SW 1271 (cell line): ENCODE results near the gene PDIA6.

Source experiments
- DNase-seq, 2 experiments: peaks; one replicate each; lab custom pipeline; 2025; lab: John Stamatoyannopoulos, UW

The PDIA6 gene

GRCh38 chr2:10812362-10813162, at the start of gene PDIA6:
PDIA6 (minus strand) TSS chr2:10812785; CDS start chr2:10812696, 89 bp downstream.
- DNase-seq: peak; percentile 88 to 92

DNA sequence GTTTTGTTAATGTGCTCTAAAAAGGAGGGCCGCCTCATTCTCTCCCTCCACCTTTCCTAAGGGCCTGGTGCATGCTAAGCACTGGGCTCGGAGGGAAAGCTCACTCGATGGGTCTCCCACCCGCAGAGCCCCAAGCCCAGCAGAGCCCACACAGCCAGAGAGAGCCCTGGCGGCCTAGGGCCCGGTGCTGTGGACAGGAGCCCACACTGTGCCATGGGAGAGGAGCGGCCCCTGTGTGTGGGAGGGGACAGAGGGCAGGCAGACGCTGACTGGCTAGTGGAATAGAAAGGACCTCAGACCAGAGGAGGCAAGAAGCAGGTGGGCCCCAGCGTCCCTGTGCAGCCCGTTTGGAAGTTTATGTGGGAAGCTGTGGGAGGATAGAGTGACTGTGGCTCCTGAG, 49.7 kb upstream of the PDIA6 start:
- DNase-seq: no peak

DNA sequence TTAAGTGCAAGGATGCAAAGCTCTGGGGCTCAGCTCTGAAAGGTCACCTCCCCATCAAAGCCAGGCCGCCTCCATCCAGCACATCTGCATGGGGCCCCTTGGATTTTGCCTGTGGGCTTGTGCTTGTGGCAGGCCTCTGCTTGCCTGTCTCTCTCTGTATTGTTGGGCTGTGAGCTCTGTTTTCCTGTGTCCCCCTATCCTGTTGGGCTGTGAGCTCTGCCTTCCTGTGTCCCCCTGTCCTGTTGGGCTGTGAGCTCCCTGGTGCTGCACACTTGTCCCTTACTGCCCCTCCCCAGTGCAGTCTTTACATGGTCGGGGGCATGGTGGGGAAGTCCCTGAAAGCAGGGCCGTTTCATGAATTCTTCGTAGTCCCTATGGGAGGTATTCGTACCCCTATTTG, 49.2 kb upstream of the PDIA6 start:
- no peak for DNase-seq

DNA sequence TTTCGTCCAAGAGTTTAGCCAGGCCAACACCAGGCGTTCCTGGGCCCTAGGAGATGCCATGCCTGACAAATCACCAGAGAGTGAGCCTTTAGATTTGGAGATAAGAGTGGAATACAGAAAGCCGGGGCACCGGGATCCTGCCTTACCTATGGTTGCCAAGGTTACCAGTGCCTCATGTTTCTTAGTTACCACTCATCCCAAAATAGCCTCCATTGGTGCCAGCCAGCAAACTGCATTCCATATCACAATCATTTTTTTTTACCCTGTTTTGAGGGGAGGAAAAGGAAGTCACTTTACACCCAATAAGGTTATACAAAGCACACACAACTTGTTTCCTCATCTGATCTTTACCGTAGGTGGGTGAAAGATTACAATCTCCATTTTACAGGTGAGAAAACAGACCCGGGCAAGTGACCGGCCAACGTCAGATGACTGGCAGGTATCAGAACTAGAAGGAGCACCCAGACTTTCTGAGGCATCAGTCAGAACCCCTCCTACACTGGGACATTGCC, 48.3 kb upstream of the PDIA6 start:
- no peak for DNase-seq

- no peak for DNase-seq
These were observed 47.7 kb upstream of the PDIA6 start for GRCh38 chr2:10860081-10860813.

GRCh38 chr2:10859278-10859677, 46.7 kb upstream of the PDIA6 start:
- DNase-seq: no peak

- DNase-seq: no peak
These were observed 36.0 kb upstream of the PDIA6 start for GRCh38 chr2:10848541-10848940.

- no peak for DNase-seq
These were observed 34.4 kb upstream of the PDIA6 start for GRCh38 chr2:10847008-10847407.

DNA sequence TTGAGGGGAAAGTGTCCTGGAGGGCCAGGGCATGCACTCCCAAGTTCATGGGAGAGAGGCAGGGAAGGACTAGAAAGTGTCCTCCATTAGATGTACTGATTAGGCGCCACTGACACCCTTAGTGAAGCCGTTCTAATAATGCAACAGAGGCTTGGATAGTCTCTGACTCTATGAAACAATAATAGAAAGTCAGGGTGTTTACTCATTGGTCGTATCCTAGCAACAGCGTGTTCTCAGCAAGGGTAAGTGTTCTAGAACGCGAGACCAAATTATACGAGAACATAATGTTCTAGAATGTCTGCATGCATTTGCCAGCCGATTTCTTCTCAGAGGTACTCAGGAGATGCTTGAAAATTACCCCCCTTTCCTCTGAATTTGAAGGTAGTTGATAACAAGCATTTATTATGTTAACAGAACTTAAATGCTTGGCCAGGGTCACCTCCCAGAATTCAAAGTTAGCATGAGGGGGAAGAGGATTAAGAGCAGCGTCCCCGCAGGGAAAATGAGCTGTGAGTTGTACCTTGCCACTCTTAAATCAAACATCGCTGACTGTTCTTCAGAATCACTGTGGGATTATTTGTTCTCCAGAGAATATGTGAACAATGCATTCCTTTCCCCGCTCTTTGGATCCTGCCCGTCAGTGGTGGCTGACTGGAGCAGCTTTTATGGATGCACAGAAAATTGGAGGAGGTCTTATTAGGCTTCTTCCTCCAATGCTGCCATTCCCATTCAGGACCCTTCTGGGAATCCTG, 33.7 kb upstream of the PDIA6 start:
- no peak for DNase-seq

- DNase-seq: no peak
These were observed 33.1 kb upstream of the PDIA6 start for GRCh38 chr2:10845640-10846039.

GRCh38 chr2:10844097-10844496, 31.5 kb upstream of the PDIA6 start:
- no peak for DNase-seq

- DNase-seq: no peak
These were observed 29.9 kb upstream of the PDIA6 start for GRCh38 chr2:10842506-10842905.

DNA sequence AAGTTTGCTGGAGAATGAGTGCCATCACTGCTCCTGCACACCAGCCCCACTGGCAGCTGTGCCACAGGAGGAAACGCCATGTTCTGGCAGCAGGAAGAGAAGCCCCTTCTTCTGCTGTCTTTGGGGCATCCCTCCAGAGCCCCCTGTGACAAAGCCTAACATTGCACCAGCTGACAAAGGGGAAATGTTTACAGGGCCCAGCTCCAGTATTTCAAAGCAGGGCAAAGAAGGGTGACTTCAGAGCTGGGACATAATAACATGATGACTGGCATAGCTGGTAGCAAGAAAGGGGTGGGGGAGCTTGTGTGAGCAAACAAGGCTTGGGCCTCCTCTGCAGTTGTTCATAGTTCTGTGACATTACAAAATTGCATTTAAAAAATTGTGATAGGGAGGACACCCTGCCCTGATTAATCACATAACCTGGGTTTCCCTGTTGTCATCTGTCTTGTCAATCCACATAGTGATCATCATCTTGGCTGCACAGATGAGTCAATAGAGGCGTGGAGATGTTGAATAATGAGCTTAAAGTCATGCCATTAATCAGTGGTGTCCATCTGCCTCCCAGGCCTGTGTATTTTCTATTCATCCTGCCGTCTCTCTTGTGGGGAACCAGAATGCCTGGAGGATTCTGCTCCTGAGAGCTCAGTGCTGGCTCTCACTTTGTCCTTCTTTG, 29.1 kb upstream of the PDIA6 start:
- no peak for DNase-seq

DNA sequence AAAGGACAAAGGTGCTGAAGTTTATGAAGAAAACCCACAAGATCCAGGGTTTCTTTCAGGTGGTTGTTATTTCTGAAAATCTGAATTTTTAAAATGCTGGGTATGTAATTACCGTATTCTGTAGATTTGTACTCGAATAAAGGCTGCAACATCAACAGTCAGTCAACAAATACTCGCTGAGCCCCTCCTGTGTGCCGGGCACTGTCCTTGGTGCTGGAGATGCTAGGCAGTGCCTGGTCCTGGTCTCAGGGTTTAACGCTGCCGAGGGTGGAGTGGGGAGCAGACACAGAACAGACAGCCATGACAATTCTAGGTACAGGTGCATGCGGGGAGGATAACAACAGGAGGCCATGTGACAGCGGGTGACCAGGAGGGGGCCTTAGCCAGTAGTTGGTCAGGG, 27.2 kb upstream of the PDIA6 start:
- DNase-seq: no peak

DNA sequence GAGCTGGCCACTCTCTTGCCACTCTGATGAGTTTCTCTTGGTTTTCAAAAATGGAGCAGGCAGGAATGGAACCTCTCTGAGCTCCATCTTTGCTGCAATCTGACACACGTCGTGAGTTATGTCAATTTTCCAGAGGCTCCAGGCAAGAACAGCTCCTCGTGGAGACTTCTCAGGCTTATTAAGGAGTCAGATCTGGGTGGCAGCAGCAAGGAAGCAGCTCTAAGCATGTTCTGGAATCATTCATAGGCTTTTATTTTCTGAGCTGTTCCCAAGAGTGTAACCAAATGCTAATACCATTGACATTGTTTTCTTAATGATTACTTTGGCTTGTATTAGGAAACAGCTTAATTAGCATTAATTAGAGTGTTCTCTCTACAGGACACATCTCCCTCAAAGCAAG, 26.1 kb upstream of the PDIA6 start:
- DNase-seq: no peak

GRCh38 chr2:10837298-10838266, 25.0 kb upstream of the PDIA6 start:
- no peak for DNase-seq

DNA sequence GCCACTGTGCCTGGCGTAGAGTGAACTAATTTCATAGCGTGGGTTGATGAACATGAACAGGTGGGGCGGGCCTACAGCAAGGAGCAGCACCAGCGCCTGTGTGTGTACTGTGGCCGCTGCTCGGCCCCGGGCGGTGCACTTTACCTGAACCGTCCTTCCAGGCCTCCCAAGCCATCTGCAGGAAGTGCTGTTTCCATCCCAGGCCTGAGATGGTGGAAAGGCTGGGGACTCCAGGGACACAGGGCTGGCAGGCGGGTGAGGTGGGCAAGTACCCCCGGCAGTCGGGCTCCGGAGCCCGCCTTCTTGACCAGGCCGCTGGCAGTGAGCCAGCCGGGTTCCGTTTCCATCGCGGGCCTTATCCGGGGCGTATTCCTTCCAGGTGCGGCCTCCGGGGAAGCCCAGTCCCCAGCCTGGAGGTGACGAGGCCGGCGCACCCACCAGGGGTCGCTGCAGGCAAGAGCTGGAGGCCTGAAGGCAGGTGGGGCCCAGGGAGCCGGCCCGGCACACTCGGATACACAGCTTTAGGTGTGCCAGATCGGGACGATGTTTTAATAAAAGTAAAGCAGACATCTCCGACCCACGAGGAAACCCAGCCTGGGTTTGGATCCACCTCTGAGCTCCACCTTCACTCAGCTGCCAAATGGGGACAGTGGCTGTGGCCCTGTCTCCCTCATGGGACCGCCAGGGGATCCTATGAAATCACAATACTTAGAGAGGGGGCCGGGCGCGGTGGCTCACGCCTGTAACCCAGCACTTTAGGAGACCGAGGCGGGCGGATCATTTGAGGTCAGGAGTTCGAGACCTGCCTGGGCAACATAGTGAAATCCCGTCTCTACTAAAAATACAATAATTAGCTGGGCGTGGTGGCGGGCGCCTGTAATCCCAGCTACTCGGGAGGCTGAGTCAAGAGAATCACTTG, 22.7 kb upstream of the PDIA6 start:
- peak in 1 of 2 experiments; percentile 30 for DNase-seq

DNA sequence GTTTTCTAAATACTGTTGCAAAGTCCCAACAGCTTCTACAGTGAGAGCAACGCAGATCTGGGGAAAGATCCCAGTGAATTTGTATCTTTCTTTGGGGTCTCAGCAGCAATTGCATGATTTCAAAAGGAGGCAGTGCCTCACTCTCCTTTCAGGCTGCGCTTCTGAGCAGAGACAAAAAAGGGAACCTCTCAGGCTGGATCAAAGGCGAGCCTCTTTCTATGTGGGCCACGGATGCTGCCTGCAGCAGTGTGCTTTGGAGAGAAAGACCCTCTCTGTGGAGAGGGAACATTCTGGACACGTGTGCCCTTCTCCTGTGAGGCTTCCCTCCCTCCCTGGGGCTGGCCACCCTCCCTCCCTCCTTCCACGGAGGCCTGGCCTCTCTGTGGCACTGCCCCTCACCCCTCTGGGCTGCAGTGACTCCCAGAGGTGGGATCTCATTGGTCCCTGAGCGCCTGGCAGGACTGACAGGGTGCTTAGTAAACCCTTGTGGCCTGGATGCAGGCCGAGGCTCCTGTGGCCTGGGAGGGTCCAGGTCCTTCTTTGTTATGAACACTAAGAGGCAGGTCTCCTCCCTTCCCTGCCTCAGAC, 21.6 kb upstream of the PDIA6 start:
- DNase-seq: no peak

DNA sequence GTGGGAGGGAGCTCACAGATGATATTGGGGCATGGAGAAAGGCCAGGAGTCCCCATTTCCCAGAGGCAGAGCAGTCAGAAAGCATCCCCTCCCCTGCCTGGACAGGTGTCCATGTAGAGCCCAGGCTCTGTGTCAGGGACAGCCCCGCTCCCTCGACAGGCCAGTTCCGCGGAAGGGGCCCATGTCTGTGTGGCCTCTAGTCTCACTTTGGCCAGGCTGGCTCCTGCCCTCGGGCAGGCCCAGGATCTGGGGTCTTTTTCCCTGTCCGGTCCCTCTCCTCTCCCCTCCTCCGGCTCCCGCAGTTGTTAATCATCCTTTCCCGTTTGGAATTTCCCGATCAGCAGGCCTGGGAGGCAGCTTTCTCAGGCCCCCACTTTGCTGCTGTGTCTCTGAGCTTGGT, 20.4 kb upstream of the PDIA6 start:
- DNase-seq: no peak
